GM12878 (cell line): ENCODE results near the gene MMRN2. TPM values are rescaled to one million over a fixed set of nuclear protein-coding genes. Genes with fewer than 3 reads are reported as not detected.

ENCODE experiments used
- CHD2 ChIP-seq: IDR thresholded peaks from 2 replicates; pipeline ENCODE4 v1.6.1; 2011; ENCODE audit warnings: low read depth, low read length, improper control_type of control experiment, borderline replicate concordance
- E4F1 ChIP-seq: fragments of 450-650 bp; IDR thresholded peaks from 2 replicates; pipeline ENCODE4 v1.6.1; 2018; ENCODE audit warnings: borderline replicate concordance, mild to moderate bottlenecking; ENCODE audit not compliant: partially characterized antibody
- EGR1 ChIP-seq, 2 experiments: IDR thresholded peaks; 1 replicate in 1 of 2; 2 replicates in 1 of 2; pipeline ENCODE4 v1.6.1; 2011 to 2012; ENCODE audit warnings: low read depth in 2 of 2, low read length in 2 of 2, borderline replicate concordance in 1 of 2, mild to moderate bottlenecking in 1 of 2, moderate library complexity in 1 of 2
- GATAD2B ChIP-seq: fragments of 450-650 bp; conservative IDR thresholded peaks from 2 replicates; pipeline ENCODE4 v1.6.1; 2017; ENCODE audit warnings: low read depth, mild to moderate bottlenecking, moderate library complexity
- HDGF ChIP-seq: fragments of 450-650 bp; IDR thresholded peaks from 2 replicates; pipeline ENCODE4 v1.6.1; 2016; ENCODE audit warnings: antibody characterized with exemption
- KLF5 ChIP-seq: fragments of 450-650 bp; IDR thresholded peaks from 2 replicates; pipeline ENCODE4 v1.6.1; 2014; ENCODE audit warnings: mild to moderate bottlenecking; ENCODE audit not compliant: partially characterized antibody
- MYB ChIP-seq: fragments of 150-350 bp; IDR thresholded peaks from 2 replicates; pipeline ENCODE4 v1.6.1; 2014; ENCODE audit warnings: mild to moderate bottlenecking, low read depth, low read length, borderline replicate concordance
- NFYA ChIP-seq: IDR thresholded peaks from 2 replicates; pipeline ENCODE4 v1.6.1; 2011; ENCODE audit warnings: low read depth, mild to moderate bottlenecking, low read length, improper control_type of control experiment, borderline replicate concordance
- NR2F1 ChIP-seq: fragments of 450-650 bp; conservative IDR thresholded peaks from 2 replicates; pipeline ENCODE4 v1.6.1; 2017; ENCODE audit warnings: mild to moderate bottlenecking
- WRNIP1 ChIP-seq: IDR thresholded peaks from 2 replicates; pipeline ENCODE4 v1.6.1; 2011; ENCODE audit warnings: low read depth, low read length, improper control_type of control experiment, borderline replicate concordance
- ZNF207 ChIP-seq: fragments of 450-650 bp; IDR thresholded peaks from 2 replicates; pipeline ENCODE4 v1.6.1; 2014; ENCODE audit warnings: antibody characterized with exemption, mild to moderate bottlenecking, borderline replicate concordance
- polyA plus RNA-seq, 11 experiments: library from polyadenylated mRNA; depleted of rRNA in 4 of 11; unstranded in 6 of 11; stranded (reverse) in 5 of 11; fragments of >200 nt; fragmentation: Nextera tagmentation in 4 of 11; fragmentation: Illumina TruSeq in 1 of 11; extraction: Ambion mirVana in 4 of 11; extraction: Trizol in 1 of 11; gene quantifications; 1 replicate in 1 of 11; 2 replicates in 10 of 11; pipeline versions ENCODE4 v1.2.1 to v1.2.3, GENCODE V29; 2011 to 2016; ENCODE audit warnings: inconsistent platforms in 2 of 11, missing spikeins in 2 of 11, low read depth in 1 of 11
- total RNA-seq, 4 experiments: library from RNA; depleted of rRNA in 3 of 4; stranded (reverse); fragments of >200 nt in 3 of 4; fragmentation: Illumina TruSeq in 1 of 4; extraction: Trizol in 1 of 4; gene quantifications; 2 replicates each; pipeline versions ENCODE4 v1.2.1 to v1.2.3, GENCODE V29; 2013 to 2021
- TF ChIP-seq, protein P1 (sequence below): fragments of 450-650 bp; IDR thresholded peaks from 2 replicates; pipeline ENCODE4 v1.6.1; 2017; ENCODE audit warnings: antibody characterized with exemption, mild to moderate bottlenecking, moderate library complexity
- TF ChIP-seq, protein P2 (sequence below): fragments of 450-650 bp; conservative IDR thresholded peaks from 2 replicates; pipeline ENCODE4 v1.6.1; 2017; ENCODE audit warnings: mild to moderate bottlenecking, moderate library complexity
- TF ChIP-seq, protein P3 (sequence below): IDR thresholded peaks from 2 replicates; pipeline ENCODE4 v1.6.1; 2011; ENCODE audit warnings: mild to moderate bottlenecking, low read depth, low read length, moderate library complexity; ENCODE audit not compliant: insufficient replicate concordance
- TF ChIP-seq, protein P4 (sequence below): fragments of 450-650 bp; IDR thresholded peaks from 2 replicates; pipeline ENCODE4 v1.6.1; 2017; ENCODE audit warnings: mild to moderate bottlenecking, moderate library complexity

The MMRN2 gene
- total and polyA plus RNA-seq, 10 of the 15 experiments (the other 5 are each of a cell fraction or from before 2014, with no cell fraction given): 0.09 to 1.0 (median 0.54) TPM; not detected in 3

DNA sequence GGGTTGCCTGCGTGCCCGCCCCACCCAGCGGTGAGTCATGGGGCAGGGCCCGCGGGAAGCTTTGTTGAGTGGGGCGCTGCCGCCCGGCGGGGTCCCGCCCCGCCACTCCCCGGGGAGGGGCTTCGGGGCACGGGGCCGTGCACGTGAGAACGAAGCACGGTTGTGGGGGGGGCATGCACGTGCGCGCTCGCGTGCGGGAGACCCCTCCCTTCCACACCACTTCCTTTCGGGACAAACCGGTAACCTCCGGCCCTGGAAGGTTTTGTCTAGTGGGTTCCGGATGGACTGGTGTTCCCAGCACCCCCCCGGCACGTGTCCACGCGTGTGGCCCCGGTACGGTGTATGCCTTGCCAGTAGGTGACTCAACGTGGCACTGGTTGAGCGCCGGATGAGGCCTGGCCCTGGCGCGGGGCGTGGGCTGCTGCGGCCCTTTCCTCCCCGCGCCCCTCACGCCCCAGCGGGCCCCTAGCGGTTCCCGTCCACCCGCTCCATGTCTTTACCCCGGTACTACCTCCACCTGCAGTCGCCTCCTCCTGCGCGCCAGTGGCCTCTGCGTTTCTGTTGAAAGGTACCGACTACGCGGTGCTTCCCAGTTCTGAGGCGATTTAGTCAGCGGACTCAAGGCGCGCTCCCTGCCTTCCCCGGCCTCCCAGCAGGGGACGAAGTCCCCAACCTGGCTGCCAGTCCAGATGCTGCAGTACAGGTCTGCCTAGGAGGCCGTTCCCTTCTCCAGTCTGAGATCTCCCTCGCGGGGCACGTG, 14.0 kb upstream of the MMRN2 start (continued):
- TF ChIP-seq E4F1: no peak
- TF ChIP-seq GATAD2B: 0 out of 2 replicates have a peak, but pooled peaks have one; percentile 83
- TF ChIP-seq, protein P1, sequence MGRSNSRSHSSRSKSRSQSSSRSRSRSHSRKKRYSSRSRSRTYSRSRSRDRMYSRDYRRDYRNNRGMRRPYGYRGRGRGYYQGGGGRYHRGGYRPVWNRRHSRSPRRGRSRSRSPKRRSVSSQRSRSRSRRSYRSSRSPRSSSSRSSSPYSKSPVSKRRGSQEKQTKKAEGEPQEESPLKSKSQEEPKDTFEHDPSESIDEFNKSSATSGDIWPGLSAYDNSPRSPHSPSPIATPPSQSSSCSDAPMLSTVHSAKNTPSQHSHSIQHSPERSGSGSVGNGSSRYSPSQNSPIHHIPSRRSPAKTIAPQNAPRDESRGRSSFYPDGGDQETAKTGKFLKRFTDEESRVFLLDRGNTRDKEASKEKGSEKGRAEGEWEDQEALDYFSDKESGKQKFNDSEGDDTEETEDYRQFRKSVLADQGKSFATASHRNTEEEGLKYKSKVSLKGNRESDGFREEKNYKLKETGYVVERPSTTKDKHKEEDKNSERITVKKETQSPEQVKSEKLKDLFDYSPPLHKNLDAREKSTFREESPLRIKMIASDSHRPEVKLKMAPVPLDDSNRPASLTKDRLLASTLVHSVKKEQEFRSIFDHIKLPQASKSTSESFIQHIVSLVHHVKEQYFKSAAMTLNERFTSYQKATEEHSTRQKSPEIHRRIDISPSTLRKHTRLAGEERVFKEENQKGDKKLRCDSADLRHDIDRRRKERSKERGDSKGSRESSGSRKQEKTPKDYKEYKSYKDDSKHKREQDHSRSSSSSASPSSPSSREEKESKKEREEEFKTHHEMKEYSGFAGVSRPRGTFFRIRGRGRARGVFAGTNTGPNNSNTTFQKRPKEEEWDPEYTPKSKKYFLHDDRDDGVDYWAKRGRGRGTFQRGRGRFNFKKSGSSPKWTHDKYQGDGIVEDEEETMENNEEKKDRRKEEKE: peak; percentile 72; the same call in 1 of the 2 replicates
- TF ChIP-seq, protein P2, sequence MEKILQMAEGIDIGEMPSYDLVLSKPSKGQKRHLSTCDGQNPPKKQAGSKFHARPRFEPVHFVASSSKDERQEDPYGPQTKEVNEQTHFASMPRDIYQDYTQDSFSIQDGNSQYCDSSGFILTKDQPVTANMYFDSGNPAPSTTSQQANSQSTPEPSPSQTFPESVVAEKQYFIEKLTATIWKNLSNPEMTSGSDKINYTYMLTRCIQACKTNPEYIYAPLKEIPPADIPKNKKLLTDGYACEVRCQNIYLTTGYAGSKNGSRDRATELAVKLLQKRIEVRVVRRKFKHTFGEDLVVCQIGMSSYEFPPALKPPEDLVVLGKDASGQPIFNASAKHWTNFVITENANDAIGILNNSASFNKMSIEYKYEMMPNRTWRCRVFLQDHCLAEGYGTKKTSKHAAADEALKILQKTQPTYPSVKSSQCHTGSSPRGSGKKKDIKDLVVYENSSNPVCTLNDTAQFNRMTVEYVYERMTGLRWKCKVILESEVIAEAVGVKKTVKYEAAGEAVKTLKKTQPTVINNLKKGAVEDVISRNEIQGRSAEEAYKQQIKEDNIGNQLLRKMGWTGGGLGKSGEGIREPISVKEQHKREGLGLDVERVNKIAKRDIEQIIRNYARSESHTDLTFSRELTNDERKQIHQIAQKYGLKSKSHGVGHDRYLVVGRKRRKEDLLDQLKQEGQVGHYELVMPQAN: peak; percentile 58
- TF ChIP-seq EGR1 (IDR thresholded peaks at IDR 0.05; ENCODE audit: borderline replicate concordance in 1 of 2, low read depth in 2 of 2, low read length in 2 of 2): 0 out of 3 replicates have a peak, but pooled peaks of 1 of the 2 experiments have one; percentile 5
- 0 out of 2 replicates have a peak, but pooled peaks have one; percentile 19 for TF ChIP-seq CHD2
- TF ChIP-seq KLF5: no peak
- TF ChIP-seq NFYA: no peak
- peak; percentile 60 for TF ChIP-seq NR2F1
- TF ChIP-seq, protein P3, sequence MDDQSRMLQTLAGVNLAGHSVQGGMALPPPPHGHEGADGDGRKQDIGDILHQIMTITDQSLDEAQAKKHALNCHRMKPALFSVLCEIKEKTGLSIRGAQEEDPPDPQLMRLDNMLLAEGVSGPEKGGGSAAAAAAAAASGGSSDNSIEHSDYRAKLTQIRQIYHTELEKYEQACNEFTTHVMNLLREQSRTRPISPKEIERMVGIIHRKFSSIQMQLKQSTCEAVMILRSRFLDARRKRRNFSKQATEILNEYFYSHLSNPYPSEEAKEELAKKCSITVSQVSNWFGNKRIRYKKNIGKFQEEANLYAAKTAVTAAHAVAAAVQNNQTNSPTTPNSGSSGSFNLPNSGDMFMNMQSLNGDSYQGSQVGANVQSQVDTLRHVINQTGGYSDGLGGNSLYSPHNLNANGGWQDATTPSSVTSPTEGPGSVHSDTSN: no peak
- no peak for TF ChIP-seq MYB
- no peak for TF ChIP-seq WRNIP1
- TF ChIP-seq HDGF: no peak
- TF ChIP-seq, protein P4, sequence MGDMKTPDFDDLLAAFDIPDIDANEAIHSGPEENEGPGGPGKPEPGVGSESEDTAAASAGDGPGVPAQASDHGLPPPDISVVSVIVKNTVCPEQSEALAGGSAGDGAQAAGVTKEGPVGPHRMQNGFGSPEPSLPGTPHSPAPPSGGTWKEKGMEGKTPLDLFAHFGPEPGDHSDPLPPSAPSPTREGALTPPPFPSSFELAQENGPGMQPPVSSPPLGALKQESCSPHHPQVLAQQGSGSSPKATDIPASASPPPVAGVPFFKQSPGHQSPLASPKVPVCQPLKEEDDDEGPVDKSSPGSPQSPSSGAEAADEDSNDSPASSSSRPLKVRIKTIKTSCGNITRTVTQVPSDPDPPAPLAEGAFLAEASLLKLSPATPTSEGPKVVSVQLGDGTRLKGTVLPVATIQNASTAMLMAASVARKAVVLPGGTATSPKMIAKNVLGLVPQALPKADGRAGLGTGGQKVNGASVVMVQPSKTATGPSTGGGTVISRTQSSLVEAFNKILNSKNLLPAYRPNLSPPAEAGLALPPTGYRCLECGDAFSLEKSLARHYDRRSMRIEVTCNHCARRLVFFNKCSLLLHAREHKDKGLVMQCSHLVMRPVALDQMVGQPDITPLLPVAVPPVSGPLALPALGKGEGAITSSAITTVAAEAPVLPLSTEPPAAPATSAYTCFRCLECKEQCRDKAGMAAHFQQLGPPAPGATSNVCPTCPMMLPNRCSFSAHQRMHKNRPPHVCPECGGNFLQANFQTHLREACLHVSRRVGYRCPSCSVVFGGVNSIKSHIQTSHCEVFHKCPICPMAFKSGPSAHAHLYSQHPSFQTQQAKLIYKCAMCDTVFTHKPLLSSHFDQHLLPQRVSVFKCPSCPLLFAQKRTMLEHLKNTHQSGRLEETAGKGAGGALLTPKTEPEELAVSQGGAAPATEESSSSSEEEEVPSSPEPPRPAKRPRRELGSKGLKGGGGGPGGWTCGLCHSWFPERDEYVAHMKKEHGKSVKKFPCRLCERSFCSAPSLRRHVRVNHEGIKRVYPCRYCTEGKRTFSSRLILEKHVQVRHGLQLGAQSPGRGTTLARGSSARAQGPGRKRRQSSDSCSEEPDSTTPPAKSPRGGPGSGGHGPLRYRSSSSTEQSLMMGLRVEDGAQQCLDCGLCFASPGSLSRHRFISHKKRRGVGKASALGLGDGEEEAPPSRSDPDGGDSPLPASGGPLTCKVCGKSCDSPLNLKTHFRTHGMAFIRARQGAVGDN: peak; percentile 84
- no peak for TF ChIP-seq ZNF207
